ENCODE results near the gene RNF39. TPM values are rescaled to one million over a fixed set of nuclear protein-coding genes. Genes with fewer than 3 reads are reported as not detected.
A peak's percentile ranks its signal among the peaks of the same experiment; 100 is the strongest.

The RNF39 gene
- total RNA-seq, 1 donor from 2014 or later, result not detected

GRCh38 chr6:30102414-30102969 is 26.9 kb upstream of the RNF39 start:
- H3K4me3 ChIP-seq (ENCODE audit: low read depth, low read length), result peak overlapping the region; percentile 52
- DNase-seq (ENCODE audit: low read depth), result no peak
- no peak for TF ChIP-seq CTCF (conservative IDR thresholded peaks at IDR 0.05; ENCODE audit: low read depth, low read length)

DNA sequence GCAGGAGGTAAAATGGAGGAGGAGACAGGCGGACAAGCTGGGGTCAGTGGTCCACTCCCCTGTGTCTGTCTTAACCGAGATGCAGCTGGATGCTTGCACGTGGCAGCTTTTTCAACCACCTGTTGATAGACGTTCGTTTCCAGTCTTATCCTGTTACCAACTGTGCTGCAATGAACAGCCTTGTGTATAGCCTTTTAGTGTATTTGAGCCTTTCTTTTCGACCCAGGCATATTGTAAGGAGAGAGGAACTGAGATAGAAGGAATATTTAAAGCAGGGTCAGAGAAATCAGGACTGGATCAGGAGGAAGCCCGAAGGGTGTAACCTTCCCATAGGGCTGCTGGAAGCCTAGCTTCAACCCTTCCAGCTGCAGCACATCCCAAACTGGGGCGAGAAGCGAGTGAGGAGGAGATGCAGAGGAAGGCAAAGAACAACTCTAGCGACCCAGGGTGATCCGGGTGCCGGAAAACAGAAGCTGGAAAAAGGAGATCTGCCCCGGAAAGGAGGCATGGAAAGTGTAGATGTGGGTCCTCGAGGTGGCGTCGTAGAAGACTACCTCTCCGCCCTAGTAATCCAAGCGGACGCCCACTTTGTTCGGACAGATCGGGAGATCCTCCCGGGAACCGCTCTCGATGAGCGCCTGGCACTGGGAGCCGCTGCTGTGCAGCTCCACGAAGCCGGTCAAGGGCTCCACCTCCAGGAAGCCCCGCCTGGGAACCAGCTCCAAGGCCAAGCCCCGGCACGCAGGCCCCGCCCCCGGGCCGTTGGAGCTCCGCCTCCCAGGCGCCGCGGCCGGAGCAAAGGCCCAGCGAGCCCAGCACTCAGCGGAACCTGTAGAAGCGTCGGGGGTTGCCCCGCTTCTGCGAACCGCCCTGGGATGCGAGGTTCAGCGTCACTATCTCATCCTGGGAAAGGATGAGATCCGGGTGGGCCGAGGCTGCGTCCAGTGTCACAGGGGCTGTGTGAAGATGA is 26.2 kb upstream of the RNF39 start:
- peak; percentile 20 for TF ChIP-seq CTCF (conservative IDR thresholded peaks at IDR 0.05; ENCODE audit: low read depth, low read length)
- no peak for DNase-seq (ENCODE audit: low read depth)
- H3K4me3 ChIP-seq (ENCODE audit: low read depth, low read length), result peak overlapping the region; percentile 52

DNA sequence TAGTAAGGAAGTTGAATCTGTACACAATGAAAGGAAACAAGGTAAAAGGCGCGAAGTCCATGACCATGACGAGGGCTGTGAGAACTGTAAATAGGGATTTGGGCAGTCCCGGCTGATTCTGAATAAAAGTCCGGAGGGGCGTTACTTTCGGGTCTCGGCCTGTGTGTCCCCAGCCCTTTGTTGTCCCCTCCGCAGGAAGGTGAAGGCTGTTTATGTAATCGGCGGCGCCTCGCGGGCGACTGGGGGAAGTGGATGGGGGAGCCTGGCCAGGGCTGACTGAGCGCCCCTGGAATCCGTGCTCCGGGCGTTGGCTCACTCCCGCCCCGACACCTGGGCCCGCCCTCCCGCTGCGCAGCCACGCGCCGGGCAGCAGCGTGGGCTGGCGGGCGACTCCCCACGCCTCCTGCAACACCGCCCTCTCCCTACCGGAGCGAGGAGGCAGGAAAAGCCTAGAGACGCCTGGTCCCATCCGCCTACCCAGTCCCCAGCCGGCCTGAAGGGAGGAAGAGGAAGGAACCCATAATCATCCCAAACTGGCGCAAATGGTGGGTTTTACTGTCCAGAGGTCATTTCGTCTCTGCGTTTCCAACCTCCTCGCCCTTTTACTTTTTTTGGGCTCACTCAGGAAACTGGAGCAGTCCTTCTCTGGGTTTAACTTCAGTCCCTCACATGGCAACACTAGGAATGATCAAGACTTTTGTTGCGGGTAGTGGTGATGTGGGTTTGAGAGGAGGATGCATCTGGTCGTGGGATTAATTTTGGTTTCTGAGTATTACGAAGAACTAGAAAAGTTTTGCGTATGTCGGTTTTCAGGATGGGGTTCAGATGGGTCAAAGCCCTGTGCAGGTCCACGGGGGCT is 25.2 kb upstream of the RNF39 start:
- DNase-seq (ENCODE audit: low read depth), result no peak
- TF ChIP-seq CTCF (conservative IDR thresholded peaks at IDR 0.05; ENCODE audit: low read depth, low read length), result no peak
- H3K4me3 ChIP-seq (ENCODE audit: low read depth, low read length), result peak overlapping the region; percentile 52

DNA sequence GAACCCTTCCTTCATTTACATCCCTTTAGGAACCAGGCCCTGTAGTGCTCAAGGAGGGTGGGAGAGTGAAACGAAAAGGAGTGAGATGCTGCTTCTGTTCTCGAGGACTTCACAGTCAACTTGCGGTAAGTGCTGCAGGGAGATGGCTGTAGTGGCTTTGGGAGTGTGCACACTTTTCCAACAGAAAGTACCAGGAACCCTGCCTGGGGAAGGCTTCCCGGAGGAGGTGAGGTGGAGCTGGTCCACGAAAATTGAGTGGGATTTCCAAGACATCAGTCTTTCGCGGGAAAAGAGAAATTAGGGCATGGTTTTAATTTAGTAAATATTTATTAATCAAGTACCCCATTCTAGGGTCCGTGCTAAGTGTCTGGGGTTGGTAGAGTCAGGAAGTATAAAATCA is 24.6 kb upstream of the RNF39 start:
- no peak for TF ChIP-seq CTCF (conservative IDR thresholded peaks at IDR 0.05; ENCODE audit: low read depth, low read length)
- no peak for DNase-seq (ENCODE audit: low read depth)
- H3K4me3 ChIP-seq (ENCODE audit: low read depth, low read length), result no peak overlapping the region

GRCh38 chr6:30097902-30098768 is 22.6 kb upstream of the RNF39 start:
- TF ChIP-seq CTCF (conservative IDR thresholded peaks at IDR 0.05; ENCODE audit: low read depth, low read length), result no peak
- no peak overlapping the region for H3K4me3 ChIP-seq (ENCODE audit: low read depth, low read length)
- no peak for DNase-seq (ENCODE audit: low read depth)

DNA sequence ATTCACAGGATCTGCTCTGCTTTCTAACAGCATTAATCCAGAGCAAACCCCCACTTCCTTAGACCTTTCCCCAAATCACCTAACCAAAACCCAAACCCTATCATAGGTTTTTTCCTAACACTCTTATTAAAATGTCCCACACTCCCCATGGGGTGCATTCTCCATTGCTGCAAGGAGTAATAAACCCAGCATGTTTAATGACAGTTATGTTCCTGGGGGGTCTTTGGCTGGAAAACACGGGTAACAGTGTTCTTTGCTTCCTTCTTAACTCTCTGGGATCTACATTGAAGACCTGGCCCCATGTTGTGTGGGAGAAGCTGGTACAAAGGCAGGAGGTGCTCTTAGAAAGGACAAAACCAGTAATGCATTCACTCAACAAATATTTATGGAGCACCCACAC is 21.3 kb upstream of the RNF39 start:
- TF ChIP-seq CTCF (conservative IDR thresholded peaks at IDR 0.05; ENCODE audit: low read depth, low read length), result no peak
- no peak for DNase-seq (ENCODE audit: low read depth)
- H3K4me3 ChIP-seq (ENCODE audit: low read depth, low read length), result no peak overlapping the region
